Endometrial microvascular endothelial cells (primary cell): Measurements from ENCODE around the gene TMEM114. TPM values are rescaled to one million over a fixed set of nuclear protein-coding genes. Genes with fewer than 3 reads are reported as not detected.

ENCODE experiments used
- in situ Hi-C: cut with HindIII; loops from 2 replicates; pipeline ENCODE4 v1.10.0; 2017; ENCODE audit warnings: low sequenced_read_pairs, low pct_unique_long_range_greater_than_20kb; ENCODE audit errors: inconsistent ontology term
- total RNA-seq: library from RNA; depleted of rRNA; stranded (reverse); fragments of >200 nt; gene quantifications from one replicate; pipeline ENCODE4 v1.2.3, GENCODE V29; 2015; ENCODE audit errors: inconsistent ontology term

The TMEM114 gene
- not detected for total RNA-seq

DNA sequence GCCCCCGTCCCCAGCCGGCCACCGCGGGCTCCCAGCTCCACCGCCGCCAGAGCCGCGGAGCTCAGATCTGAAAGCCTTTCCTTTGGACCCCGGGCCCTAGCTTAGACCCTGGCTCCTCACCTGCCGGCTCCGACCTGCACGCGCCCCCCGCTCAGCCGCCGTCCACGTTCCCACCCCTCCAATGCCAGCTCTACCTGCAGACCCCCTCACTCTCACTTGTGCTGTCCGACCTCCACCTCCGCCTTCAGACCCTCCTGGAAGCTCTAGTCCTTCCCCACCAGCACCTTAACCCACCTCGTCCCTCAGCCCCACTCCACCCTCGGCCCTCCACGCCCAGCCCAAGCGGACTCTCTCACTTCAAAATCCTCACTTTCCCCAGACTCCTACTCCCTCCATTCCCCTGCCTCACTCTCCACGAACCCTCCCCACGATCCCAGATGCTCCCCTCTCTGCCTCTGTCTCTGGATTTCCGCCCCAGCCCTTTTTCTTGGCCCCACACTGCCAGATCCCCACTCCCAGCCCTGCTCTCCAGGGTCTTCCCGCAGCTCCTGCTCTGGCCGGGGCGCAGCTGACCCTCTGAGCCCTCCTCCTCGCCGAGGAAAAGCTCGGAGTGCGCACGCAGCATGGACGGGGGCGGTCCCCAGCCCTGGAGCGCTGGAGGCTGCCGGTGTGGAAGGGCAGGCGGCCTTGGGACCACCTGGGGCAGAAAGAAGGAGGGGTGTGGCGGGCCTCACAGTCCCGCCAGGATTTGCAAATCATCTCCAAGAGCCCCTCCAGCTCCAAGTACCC, at the start of gene TMEM114:
TMEM114 (minus strand) TSS at position 612 of the 789 bp plus-strand sequence. CDS start 673 bp downstream, outside the sequence.
- in situ Hi-C loops, result no loop called here

DNA sequence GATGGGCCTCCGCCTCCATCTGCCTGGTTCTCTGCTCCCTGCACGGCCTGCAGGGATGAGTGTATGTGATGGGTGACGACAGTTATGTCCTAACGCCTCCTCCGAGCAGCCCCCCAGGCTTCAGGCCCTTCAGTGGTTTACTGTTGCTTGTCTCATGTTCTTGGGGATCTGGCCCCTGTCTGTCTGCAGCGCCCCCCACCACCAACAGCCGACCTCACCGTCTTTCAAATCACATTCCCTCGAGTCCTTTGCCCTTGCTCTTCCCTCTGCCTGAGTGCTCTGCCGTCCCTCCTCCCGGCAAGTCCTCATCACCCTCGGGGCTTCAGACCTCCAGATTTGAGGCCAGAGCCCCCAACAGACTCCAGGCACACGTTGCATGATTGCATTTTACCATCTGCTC, 49.4 kb upstream of the TMEM114 start:
- in situ Hi-C loops, result no loop called here

DNA sequence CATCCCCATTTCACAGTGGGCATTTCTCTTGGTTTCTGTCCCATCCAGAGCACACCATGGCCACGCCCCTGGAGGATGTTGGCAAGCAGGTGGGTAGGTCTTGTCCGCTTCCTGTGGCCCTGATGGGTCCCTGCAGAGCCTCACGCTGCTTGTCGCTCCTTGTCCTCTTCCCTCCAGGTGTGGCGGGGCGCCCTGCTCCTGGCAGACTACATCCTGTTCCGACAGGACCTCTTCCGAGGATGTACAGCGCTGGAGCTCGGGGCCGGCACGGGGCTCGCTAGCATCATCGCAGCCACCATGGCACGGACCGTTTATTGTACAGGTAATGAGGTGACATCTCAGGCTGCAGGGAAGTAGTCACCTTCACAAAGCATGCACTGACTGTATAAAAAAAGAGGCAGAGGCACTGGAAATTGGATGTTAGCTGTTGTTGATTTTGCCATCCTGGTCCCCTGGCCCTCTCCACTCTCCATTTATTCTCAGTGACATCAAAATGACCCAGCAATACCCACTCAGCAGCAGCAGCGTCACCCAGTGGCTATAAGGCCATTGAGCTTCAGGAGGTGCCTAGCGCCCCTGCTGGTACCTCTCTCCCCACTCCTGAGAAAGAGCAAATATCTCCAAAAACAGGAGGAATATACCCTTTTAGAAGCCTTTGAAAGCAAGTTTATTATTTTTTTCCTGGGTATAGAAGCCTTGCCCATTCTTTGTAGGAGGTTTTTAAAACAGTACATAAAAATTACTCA, 44.9 kb upstream of the TMEM114 start:
- in situ Hi-C loops, result no loop called here

DNA sequence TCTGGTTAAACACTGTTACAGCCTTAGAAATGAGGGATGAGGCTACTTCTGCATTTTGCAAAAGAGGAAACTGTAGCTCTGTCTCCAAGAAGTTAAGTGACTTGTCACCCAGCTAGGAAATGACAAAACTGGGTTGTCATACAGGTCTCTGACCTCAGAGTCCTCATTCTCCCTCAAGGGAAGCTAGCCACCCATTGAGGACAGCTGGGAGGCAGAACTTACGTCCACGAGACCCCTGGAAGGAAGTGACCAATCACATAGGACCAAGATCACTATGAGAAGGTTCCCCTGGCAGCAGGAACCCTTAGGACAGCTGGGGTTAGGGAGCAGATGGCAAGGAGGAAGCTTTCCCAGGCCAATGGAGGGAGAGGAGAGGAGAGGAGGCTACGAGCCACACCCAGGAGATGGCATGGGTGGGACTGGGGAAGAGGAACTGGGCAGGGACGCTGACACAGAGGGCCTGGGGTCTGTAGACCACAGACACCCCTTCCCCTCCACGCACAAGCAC, 42.4 kb upstream of the TMEM114 start:
- in situ Hi-C loops, result no loop called here

DNA sequence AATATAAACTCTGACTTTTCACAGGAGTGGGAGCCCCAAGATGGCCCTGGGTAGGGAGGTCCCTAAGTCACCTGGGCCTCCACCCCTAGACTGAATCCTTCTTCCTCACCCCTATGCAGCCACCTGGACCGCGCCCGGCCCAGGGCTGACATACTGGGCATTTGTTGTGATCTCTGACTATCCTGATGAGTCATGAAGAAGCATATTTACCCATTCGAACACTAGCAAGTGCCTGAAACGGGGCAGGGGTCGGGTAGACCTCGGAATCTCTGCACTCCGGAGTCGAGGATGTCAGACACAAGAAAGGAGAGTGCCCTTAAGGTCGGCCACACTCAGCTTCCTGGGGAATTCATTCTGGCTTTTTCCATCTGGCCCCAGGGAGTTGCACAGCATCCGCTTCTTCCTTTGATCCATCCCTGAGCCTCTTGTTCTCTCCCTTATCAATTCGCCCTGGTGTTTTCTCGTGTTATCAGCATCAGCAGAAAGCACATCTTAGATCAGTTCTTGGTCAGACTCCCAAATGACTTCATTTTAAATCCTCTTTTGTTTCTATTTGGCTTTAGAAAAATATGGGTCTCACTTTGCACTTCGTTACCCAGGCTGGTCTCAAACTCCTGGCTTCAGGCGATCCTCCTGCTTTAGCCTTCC, 41.6 kb upstream of the TMEM114 start:
- in situ Hi-C loops, result no loop called here

DNA sequence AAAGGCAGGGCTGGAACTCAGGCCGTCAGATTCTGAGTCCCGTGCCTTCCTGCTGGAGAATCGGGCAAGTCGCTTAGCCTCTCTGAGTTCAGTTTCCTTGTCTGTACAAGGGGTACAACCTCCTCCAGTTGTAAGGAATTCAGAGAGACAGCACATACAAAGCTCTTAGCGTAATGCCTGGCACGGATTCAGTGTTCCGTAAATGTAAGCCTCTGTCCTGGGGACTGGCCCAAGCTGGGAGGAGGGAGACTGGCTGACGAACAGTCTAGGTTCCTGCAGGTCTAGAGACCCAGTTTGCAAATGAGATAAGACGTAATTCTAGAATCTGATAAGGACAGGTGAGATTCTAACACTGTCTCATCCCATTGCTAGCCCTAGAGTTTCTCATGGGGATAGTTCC, 41.1 kb upstream of the TMEM114 start:
- in situ Hi-C loops, result no loop called here

DNA sequence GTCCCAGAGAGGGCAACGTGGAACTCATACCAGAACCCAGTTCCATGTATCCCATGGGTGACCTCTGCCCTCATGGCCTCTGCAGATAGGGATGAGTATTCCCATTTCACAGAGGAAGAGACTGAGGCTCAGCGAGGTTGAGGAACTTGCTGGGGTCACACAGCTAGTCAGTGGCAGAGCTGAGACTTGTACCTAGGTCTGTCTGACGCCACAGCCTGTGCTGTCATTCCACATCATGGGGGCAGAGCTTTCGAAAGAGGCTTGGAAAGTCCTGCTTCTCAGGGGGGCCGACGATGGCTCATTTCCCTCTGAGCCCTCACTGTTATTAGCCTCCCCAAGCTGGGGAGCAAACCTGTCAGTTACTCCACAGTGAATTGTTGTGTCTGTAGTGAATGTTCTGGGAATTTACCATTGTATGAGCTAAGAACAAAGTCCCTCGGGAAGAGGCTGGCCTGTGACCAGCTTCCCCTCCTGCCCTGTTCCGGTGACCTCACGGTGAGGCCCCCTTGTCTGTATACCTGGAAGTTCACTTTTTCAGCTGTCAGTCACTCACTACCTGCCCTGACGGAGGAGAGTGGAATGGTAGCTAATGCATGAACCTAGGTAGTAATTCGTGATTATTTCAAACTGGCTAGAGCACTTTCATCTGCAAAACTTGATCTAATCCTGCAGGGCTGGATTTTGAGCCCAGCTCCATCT, 40.1 kb upstream of the TMEM114 start:
- in situ Hi-C loops, result no loop called here

DNA sequence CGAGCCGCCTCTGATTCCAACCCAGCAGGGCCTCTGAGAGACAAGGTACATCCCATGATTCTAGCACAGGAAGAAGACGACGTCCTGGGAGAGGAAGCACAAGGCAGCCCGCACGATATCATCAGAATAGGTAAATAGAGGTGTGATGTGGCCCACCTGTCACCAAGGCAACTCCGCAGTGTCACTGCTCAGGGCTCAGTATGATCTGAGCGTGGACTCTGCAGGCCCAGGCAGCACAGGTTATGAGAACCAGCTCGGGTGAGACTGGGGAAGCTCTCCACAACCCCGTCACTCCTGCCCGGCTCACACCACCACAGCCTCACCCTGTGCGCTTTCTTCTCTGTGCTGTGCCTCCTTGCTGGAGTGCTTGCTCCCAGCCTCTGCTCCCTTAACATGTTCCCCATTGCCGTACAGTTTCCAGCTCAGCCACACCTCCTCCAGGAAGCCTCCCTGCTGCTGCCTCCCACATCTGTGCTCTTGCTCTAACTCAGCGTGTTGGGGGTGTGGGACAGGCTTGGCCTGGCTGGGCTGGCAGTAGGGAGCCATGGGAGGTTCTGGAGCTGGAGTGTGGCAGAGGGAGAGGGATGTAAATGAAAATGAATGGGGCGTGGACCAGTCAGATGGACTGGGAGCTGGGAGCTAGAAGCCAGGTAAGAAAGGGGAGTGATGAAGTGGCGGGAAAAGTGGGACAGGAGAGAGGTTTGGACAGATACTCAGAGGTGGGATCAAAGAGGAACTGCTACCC, 38.8 kb upstream of the TMEM114 start:
- in situ Hi-C loops, result no loop called here

DNA sequence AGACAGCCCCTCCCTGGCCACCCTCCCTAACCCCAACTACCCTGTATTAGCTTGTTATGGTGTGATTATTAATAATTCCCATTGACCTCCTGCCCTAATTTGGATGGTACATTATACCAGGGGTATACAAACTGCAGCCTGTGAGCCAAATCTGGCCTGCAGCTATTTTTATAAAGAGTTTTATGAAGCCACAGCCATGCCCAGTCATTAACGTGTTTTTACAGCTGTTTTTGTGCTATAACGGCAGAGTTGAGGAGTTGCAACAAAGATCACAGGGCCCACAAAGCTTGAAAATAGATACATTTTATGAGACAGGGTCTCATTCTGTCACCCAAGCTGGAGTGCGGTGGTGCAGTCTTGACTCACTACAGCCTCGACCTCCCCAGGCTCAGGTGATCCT, 37.1 kb upstream of the TMEM114 start:
- in situ Hi-C loops, result no loop called here

DNA sequence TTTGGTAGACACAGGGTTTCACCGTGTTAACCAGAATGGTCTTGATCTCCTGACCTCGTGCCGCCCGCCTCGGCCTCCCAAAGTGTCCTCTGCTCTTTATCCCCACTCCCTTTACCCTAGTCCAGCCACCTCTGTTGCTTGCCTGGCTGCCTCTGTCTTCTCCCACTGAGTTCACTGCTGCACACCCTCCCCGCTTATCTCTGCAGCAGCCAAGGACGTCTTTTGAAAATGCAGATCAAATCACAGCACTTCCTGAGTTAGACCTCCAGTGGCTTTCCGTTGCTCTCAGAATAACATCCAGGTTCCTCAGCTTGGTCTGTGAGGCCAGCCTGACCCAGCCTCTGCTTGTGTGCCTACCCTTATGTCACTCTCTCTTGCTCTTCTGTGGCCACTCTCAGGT, 36.6 kb upstream of the TMEM114 start:
- in situ Hi-C loops, result no loop called here

DNA sequence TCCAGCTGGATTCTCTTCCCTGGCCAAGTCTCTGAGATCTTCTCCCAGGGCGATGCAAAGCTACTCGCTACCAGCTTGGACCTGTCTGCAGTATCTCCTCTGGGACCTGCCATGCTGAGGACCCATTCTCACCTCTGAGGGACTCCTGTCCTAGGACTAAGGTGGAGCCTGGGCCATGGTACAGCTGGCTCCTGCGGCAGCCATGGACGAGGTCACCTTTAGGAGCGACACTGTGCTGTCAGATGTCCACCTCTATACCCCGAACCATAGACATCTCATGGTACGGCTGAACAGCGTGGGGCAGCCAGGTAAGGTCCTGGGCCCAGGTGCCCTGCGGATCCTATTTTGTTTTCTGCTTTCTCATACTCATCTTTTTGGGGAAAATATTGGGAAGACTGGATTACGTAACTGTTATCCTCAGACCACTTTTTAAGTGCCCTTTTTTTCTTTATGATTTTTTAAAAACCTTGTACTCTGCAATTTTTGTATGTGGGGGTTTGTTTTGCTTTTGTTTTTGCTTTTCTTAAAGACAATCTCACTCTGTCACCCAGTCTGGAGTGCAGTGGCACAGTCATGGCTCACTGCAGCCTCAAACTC, 35.3 kb upstream of the TMEM114 start:
- in situ Hi-C loops, result no loop called here

DNA sequence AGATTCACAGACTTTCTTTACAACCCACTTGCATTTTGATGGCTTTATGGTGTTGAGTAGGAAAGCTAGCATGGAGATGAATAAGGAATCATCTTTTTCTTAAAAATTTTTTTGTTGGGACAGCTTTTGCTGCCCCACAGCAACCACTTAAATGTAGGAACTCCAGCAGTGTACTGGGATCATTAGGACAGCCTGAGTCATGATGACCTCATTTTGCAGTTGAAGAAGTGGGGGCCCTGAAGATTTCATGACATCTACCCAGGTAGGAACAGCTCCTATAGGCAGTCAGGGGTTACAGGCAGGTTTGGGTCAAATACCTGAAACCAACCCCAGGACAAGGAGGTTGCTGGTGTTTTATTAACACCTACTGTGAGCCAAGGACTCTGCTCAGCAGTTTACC, 33.3 kb upstream of the TMEM114 start:
- in situ Hi-C loops, result no loop called here

DNA sequence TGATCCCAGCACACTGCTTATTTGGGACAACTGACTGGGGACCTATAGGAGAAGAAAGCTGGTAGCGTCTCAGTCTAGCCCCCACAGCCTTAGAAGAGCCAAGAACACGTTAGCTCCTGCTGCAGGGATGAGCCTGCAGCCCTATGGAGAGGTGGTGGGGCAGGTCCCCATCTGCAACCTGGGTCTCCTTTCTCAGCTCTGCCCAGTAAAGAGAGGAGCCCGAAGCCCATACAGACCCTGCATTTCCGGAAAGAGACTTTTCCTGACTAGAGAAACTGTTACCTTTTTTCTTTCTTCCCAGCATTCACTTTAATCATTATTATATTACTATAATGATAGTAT, 32.0 kb upstream of the TMEM114 start:
- in situ Hi-C loops, result no loop called here

DNA sequence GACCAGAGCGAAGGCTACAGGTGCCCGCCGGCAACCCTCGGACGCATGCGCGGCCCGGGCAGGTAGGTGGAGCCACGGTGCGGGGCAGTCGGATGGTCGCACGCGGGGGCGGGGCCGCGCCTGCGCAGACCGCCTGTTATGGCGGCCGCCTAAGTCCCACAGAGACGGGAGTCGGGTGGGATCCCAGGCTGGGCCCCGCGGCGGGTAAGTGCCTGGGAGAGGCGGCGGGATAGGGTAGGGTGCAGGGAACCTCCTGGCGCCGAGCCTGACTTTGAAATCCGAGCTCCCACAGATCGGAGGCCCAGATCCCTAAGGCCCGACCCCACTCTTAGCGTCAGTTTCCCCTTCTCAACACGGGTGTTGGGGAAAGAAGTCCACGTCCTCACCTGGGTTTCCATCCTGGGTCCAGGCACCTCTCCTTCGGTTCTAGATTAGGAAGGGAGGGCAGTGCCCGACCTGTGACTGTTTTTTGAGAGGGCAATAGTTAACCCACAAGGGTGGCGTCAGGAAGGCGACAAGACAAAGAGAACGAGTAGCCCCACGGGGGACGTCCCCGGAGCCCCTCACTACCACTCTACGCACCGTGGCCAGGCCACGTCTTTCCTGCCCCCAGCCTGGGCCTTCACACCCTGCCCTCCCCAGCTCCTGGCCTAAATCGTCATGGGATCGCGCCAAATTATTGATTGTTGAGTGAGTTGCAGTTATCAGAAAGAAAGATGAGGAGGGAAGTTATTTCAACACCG, 31.4 kb upstream of the TMEM114 start, which contains the start of gene METTL22:
METTL22 (plus strand) TSS at position 127 of the 743 bp plus-strand sequence. CDS start 3,968 bp downstream, outside the sequence.
- in situ Hi-C loops, result no loop called here

DNA sequence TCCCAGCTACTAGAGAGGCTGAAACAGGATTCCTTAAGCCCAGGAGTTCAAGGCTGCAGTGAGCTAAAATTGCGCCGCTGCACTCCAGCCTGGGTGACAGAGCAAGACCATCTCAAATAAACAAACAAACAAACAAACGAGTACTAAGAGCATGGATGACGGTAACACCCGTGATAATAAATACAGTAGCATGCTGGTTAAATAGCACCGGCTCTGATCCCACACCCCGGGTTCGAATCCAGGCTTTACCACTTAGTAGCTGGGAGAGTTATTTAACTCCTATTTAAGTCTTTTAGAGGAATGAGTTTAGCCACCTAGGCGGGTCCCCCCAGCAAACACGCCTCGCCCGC, 30.9 kb upstream of the TMEM114 start:
- in situ Hi-C loops, result no loop called here

DNA sequence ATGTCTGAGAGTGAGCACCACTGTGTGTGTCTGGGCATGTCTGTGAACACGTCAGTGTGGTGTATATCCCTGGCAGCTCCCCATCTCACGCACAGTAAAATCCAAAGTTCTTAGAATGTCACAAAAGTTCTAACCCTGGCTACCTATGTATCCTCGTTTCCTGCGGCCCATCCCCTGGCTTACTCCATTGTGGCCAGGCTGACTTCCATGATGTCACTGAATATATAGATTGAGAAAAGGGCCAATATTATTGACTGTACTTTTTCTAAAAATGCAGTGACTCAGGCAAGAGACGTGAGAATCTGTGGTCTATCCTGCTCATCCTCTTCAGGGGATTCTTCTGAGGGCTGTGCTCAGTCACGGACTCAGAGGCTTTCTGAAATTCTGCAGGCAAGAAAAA, 30.2 kb upstream of the TMEM114 start:
- in situ Hi-C loops, result no loop called here

DNA sequence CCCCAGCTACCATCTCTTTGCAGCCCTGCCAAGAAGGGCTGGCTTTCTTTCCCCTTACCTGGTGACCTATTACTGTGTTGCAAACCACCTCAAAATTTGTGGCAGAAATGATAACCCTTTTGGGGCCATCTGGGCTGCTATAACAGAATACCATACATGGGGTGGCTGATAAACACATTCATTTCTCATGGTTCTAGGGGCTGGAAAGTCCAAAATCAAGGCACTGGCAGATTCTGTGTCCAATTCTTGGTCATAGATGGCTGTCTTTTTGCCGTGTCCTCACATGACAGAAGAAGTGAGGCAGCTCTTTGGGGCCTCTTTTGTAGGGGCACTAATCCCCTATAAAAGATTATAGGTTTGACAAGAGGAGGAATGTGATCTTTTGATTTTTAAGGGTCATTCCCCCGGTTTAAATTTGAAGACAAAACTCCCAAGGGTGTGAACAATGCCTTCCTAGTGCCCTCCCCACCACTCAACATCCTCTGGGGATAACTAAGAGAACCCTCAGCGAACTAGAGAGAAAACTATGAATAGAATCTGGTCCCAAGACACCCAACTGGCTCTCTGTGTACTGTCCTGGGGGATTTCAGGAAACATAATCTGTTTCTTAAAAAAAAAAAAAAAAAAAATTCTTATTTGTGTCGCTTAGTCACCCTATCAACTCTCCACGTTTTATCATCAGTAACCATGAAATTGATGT, 29.5 kb upstream of the TMEM114 start:
- in situ Hi-C loops, result no loop called here
